ENCODE data around the gene INAVA.

Gene INAVA

GRCh38 chr1:200894712-200895442 is at the start of gene INAVA:
Gene INAVA (plus strand): TSS chr1:200894900. CDS start chr1:200898401, 3,501 bp downstream.
- no peak for DNase-seq

DNA sequence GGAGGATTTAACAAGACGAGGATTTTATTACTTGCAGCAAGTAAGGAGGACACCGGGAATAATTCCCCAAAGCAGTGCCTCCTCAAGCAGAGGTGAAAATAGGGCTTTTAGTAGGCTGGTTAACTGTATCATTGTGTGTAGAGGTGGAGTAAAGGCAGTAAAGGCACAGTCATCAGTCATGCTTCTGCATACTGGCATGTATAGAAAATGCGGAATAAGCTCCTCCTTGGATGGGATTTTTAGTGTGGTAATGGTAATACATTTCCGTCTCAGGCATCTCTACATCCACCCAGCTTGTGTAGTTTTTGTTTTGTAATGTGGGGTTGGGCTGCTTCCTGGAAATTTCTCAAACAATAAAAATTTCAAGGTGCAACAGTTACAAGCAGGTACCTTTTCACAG is 49.3 kb upstream of the INAVA start:
- no peak for DNase-seq

GRCh38 chr1:200846398-200846797 is 48.3 kb upstream of the INAVA start:
- no peak for DNase-seq

GRCh38 chr1:200849430-200849829 is 45.3 kb upstream of the INAVA start:
- no peak for DNase-seq

DNA sequence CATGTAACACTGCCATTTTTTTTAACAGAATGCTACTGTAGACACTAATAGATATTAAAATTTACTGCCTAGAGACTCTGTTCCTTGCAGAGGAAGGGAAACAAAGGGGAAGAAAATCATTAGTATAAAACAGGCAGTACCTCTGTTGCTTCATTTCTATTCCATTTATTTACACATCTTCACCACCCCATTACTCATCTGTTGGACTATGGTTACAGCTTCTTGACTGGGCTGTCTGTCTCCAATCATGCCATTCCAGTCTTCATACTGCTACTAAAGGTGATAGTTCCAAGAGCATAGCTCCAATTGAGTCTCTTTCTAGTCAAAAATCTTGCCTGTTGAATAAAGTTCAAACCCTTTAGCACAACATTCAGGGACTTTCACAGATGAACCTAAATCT is 44.1 kb upstream of the INAVA start:
- no peak for DNase-seq

GRCh38 chr1:200856716-200857357 is 37.9 kb upstream of the INAVA start:
- no peak for DNase-seq

GRCh38 chr1:200857804-200858203 is 36.9 kb upstream of the INAVA start:
- DNase-seq = no peak

DNA sequence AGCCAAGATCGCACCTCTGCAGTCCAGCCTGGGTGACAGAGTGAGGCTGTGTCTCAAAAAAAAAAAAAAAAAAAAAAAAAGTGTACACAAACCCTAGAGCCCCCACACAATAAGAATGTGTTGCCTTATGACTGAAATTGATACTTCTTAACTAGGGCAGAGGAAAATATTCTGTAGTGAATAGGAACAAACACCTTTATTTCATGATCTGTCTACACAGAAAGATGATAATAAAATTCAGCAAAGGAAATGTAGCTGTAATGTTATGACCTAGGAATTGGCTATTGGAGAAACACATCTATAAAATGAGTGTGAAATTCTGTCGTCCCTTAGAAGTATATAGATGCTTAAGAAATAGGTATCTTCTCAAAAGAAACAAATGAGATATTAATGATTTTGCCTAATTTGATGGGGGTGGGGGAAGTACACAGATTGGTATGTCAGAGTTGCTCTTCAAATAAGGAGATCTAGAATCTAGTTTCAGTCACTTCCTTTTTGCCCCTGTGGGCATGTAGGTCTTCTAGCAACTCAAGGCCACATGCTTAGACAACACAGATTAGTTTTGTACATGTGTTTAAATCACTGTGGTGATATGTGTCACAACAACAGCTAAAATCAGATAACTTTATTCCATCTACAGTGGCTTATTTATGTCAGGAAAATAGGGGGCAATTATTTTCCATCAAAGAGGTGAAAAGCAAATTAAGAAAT is 32.6 kb upstream of the INAVA start:
- DNase-seq = no peak

DNA sequence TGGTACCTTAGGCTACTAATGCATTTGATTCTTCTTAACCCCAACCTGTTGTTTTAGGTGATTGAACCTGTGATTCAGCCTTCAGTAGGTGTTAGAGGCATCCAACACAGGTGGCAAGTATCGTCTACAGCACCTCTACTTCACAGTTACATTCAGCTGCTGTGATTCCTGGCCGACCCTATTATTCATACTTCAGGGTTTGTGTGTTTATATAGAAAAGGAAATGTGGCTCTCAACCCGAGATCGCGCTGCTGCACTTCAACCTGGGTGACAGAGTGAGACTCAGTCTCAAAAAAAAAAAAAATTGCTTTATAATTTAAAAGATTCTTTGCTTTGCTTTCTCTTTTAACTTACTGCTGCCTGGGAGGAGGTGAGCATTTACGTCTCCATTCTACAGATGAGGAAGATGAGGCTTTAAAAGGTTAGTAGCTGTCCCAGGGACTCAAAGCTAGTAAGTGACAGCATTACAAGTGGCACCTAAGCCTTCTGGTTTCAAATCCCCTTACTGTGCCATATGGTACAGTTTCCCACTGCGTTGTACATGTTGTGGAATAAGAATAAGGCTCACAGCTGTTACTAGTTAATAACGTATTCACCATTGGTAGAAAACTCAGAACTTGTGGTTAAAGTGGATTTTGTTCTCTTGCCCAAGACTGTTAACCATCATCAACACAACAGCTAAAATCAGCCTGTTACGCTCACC is 31.8 kb upstream of the INAVA start:
- no peak for DNase-seq

GRCh38 chr1:200866116-200866515 is 28.6 kb upstream of the INAVA start:
- DNase-seq = no peak

- no peak for DNase-seq
Measured at GRCh38 chr1:200866521-200866920, 28.2 kb upstream of the INAVA start.

DNA sequence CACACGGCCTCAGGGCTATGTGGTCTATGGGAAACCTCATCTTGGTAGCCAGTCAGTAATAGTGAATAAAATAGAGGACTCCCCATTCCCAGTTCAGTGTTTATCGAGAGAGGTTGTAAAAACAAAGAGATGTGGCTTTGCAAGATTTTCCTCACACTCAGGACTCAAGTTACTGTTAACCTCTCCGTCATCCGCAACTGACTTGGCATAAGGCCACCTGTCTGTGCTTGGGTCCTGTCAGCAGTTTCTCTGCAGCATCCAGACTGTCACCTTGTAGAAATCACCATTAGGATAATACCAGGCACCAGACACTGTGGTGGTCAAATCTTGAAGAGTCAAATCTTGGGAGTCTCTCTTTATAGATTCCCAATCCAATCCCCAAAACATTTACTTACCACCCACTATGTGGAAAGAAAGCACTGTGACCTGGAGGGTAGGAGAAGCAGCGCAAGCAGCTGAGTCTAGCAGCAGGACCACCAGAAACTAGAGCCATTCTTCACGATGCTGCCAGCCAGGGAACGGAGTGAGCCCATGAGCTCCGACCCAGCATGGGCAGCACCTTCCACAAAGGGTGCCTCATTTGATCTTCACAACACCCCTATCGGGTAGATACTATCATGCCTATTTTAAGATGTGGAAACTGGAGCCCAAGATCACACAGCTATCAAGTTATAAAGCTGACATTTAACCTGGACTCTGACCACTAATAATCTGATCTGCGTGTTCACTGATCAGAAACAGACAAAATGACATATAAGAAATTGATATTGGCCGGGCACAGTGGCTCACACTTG is 27.5 kb upstream of the INAVA start:
- DNase-seq = no peak

GRCh38 chr1:200869376-200869752 is 25.3 kb upstream of the INAVA start:
- DNase-seq = no peak

DNA sequence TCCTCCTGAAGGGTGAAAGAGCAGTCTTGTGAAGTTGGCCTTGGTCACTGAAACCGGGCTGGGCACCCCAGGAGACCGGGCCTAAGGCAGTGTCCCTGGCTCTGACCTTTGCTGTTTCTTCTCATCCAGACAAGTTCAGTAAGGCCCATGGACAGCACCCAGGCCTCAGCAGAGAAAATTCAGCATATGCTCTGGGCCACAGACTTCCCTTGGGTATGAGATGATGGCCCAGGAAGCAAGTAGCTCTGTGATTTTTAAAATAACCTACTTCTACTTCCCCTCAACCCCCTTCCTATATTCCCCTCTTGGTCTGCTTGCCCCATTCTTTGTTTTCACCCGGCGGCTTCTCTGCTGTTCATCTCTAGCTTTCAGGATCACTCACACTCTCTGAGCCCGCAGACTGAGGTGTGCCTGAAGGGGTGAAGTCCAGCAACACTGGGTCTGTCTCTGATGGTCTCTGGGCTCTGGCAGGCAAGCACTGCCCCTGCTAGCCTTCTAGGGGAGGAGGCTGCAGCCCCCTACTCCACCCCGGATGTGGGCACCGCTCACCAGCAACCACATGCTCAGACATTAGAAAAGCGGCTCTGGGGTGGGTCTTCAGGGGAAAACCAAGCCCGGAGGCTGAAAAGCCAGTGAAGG is 24.8 kb upstream of the INAVA start:
- no peak for DNase-seq

GRCh38 chr1:200872446-200873115 is 22.1 kb upstream of the INAVA start, which contains the start of gene GPR25:
Gene GPR25 (plus strand): TSS chr1:200872981. CDS start chr1:200873038, 57 bp downstream.
- no peak for DNase-seq

DNA sequence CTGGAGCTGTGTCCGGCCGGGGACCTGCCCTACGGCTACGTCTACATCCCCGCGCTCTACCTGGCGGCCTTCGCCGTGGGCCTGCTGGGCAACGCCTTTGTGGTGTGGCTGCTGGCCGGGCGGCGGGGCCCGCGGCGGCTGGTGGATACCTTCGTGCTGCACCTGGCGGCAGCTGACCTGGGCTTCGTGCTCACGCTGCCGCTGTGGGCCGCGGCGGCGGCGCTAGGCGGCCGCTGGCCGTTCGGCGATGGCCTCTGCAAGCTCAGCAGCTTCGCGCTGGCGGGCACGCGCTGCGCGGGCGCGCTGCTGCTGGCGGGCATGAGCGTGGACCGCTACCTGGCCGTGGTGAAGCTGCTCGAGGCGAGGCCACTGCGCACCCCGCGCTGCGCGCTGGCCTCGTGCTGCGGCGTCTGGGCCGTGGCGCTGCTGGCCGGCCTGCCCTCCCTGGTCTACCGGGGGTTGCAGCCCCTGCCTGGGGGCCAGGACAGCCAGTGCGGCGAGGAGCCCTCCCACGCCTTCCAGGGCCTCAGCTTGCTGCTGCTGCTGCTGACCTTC is 21.5 kb upstream of the INAVA start:
- DNase-seq = no peak

DNA sequence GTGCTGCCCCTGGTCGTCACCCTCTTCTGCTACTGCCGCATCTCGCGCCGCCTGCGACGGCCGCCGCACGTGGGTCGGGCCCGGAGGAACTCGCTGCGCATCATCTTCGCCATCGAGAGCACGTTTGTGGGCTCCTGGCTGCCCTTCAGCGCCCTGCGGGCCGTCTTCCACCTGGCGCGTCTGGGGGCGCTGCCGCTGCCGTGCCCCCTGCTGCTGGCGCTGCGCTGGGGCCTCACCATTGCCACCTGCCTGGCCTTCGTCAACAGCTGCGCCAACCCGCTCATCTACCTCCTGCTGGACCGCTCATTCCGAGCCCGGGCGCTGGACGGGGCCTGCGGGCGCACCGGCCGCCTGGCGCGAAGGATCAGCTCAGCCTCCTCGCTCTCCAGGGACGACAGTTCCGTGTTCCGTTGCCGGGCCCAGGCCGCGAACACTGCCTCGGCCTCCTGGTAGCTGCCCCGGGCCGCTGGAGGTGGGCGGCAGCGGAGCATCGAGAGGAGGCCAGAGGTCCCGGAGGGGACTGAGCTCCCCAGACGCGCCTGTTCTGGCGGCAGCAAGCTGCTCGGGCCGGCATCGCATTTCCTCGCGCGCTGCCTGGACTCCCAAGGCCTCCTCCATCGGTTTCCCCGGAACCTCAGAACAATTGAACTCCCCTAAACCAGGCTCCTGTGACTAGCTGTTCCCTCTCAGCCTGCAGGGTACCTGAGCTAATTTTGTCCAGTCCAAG is 20.9 kb upstream of the INAVA start:
- no peak for DNase-seq

DNA sequence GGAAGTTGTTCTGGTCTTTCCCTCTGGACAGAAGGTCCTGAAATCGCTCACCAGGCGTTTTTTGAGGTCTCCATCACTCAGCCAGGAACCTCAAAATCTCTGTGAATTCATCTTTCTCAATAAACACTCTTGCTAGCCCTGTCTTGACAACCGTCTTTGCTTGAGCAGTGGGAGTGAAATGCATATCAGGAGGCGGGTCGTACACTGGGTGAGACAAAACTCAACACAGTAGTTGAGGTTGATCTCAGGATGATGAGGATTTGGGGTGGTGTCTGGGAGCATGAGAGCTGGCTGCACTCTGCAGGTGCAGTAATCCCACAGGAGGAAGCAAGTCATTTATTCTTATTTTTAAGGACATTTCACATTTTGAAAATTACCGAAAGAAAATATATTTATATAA is 20.0 kb upstream of the INAVA start:
- DNase-seq = no peak

- no peak for DNase-seq
Measured at GRCh38 chr1:200875416-200875815, 19.3 kb upstream of the INAVA start.

GRCh38 chr1:200877010-200877409 is 17.7 kb upstream of the INAVA start:
- DNase-seq = no peak
